Lower leg skin (tissue), 4 donors: ENCODE data around the gene HEATR3. TPM values are rescaled to one million over a fixed set of nuclear protein-coding genes. Genes with fewer than 3 reads are reported as not detected.

Experiments used
- DNase-seq, 2 donors: peaks; one replicate each; pipeline ENCODE4 v3.0.0-alpha.2; 2019; ENCODE audit warnings: low spot score in 2 of 2
- H3K4me3 ChIP-seq: fragments of 200-600 bp; sonication (generic); 2 replicates; pipeline ENCODE4 v1.5.1; 2017; ENCODE audit warnings: mild to moderate bottlenecking, low read depth; ENCODE audit not compliant: poor library complexity, severe bottlenecking
- POLR2A ChIP-seq, 2 donors: fragments of 450-650 bp; IDR thresholded peaks; one replicate each; pipeline ENCODE4 v1.6.1; 2016 to 2017; ENCODE audit warnings: antibody characterized with exemption in 2 of 2, mild to moderate bottlenecking in 1 of 2, moderate library complexity in 1 of 2
- WGBS, 2 donors: methylation state at CpG; one replicate each; pipeline ENCODE4 v1.1.5; 2018; 5-methylcytosine and 5-hydroxymethylcytosine counted together
- intact Hi-C: fragments of 100-400 bp; cut with DNase I; formaldehyde crosslinking; loops from one replicate; pipeline ENCODE4 v1.15.0; 2023; ENCODE audit warnings: low total_unique reads
- total RNA-seq, 4 donors: library from RNA; depleted of rRNA; stranded (reverse); fragments of >200 nt; gene quantifications; one replicate each; pipeline ENCODE4 v1.1.0, GENCODE V29; 2016
- TF ChIP-seq, protein P1 (sequence below), 3 donors: fragments of 450-650 bp; IDR thresholded peaks; one replicate each; pipeline ENCODE4 v1.5.1; 2016; ENCODE audit warnings: antibody characterized with exemption in 3 of 3, mild to moderate bottlenecking in 3 of 3, moderate library complexity in 2 of 3

The HEATR3 gene
- total RNA-seq, 4 donors from 2014 or later = 11.5 to 19.7 (median 12.5) TPM

DNA sequence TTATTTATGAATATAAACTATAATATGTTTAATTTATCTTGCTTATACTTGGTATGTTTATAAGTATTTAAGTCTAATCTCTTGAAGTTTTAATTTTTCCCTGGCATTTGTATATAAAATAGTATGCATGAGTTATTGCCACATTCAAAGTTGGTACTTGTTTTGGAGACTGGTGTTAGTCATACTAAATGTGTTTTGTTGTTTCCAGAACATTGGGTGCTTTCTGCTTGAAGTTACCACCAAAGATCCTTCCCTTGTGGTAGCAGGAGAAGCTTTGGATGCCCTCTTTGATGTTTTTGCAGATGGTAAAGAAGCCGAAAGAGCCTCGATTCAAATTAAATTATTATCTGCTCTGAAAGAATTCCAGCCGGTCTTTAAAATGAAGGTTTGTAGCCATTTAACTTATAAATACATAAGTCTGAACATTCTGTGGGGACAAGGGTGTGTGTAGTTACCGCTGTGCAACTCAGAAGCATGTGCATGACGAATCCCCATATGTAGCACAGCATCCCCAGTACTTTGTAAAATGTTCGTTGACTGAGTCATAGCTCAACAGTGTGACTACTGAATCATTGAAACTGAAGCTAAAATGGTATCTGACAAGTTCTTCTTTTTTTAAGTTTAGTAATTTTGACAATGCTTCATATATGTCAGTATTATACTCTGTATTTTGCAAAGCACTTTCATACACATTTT is 36.4 kb downstream of the HEATR3 start:
- intact Hi-C loops = no loop called here
- TF ChIP-seq, protein P1, sequence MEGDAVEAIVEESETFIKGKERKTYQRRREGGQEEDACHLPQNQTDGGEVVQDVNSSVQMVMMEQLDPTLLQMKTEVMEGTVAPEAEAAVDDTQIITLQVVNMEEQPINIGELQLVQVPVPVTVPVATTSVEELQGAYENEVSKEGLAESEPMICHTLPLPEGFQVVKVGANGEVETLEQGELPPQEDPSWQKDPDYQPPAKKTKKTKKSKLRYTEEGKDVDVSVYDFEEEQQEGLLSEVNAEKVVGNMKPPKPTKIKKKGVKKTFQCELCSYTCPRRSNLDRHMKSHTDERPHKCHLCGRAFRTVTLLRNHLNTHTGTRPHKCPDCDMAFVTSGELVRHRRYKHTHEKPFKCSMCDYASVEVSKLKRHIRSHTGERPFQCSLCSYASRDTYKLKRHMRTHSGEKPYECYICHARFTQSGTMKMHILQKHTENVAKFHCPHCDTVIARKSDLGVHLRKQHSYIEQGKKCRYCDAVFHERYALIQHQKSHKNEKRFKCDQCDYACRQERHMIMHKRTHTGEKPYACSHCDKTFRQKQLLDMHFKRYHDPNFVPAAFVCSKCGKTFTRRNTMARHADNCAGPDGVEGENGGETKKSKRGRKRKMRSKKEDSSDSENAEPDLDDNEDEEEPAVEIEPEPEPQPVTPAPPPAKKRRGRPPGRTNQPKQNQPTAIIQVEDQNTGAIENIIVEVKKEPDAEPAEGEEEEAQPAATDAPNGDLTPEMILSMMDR (IDR thresholded peaks at IDR 0.05) = no peak
- TF ChIP-seq POLR2A (IDR thresholded peaks at IDR 0.05) = no peak
- DNase-seq = no peak
- WGBS, 2 donors = 87 to 92% methylated on average over 6 of the region's 6 CpGs
- no peak overlapping the region for H3K4me3 ChIP-seq

DNA sequence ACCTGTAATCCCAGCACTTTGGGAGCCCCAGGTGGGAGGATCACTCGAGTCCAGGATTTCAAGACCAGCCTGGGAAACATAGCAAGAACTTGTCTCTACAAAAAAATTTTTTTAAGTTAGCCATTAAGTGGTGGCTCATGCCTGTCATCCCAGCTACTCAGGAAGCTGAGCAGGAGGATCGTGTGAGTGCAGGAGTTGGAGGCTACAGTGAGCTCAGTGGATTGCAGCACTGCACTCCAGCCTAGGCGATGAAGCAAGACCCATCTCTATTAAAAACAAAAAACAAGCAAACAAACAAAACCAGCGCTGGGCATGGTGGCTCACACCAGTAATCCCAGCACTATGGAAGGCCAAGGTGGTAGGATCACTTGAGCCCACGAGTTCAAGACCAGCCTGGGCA is 38.0 kb downstream of the HEATR3 start:
- DNase-seq = no peak
- TF ChIP-seq, protein P1 (IDR thresholded peaks at IDR 0.05) = no peak
- no peak for TF ChIP-seq POLR2A (IDR thresholded peaks at IDR 0.05)
- WGBS, 2 donors = 76 to 85% methylated on average over 5 of the region's 5 CpGs

DNA sequence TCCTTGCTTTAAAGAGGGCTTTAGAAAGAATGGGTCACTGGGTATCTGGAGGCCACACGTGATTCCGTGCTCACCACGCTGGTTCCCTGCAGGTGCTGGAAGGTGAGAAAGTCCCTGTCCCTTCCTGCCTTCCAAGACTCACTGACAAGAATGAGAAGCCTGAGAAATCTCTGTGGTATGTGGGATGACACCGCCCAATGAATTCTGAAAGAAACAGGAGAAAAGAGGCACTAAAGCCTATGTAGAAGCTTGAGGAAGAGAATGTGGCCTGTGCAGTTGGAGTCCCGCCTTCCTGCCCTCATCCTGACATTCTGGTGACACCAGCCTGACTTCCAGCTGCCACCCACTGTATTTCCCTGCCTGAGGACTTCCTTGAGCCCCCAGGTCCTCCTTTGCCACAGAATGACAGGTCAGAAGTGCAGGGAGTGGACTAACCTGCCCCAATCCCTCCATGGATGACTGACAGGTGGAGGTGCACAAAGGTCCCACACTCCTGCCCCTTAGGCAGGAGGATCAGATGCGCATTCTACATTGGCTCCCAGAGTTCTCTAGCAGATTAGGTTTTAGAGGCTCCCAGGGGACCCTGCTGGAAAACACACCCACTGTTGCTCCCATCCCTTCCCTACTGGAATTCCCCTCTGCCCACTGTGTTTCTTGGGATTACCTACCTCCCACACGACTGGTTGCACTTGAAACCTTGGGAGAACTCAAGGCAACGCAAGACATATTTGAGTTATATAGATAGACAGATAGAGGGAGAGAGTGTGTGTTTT is 48.8 kb downstream of the HEATR3 start:
- TF ChIP-seq POLR2A (IDR thresholded peaks at IDR 0.05) = no peak
- TF ChIP-seq, protein P1 (IDR thresholded peaks at IDR 0.05) = no peak
- H3K4me3 ChIP-seq = no peak overlapping the region
- intact Hi-C loops = no loop called here
- WGBS, 2 donors = 65 to 74% methylated on average over 8 of the region's 8 CpGs
- peak in 1 of 2 donors; percentile 39 for DNase-seq

More for the DNA sequence above, 38.0 kb downstream of the HEATR3 start:
- intact Hi-C loops = no loop called here
- no peak overlapping the region for H3K4me3 ChIP-seq

DNA sequence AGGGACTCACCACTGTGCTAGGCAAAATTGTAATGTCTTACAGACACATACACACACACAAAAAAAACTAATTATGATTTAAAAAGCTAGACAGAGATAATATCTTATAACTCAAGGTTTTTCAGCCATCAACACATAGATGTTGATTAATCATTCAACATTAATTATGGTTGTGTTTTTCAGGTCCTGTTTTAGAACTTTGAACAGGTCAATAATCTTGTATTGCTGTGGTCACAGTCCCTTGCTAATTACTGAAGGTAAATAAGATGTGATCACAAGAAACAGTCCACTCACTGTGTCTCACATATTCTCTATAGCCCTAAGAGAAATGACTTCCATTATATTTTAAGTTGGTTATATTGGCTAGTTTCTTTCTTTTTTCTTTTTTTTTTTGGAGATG is 54.9 kb downstream of the HEATR3 start:
- DNase-seq = no peak
- no peak overlapping the region for H3K4me3 ChIP-seq
- TF ChIP-seq, protein P1 (IDR thresholded peaks at IDR 0.05) = no peak
- TF ChIP-seq POLR2A (IDR thresholded peaks at IDR 0.05) = no peak
- intact Hi-C loops = no loop called here

DNA sequence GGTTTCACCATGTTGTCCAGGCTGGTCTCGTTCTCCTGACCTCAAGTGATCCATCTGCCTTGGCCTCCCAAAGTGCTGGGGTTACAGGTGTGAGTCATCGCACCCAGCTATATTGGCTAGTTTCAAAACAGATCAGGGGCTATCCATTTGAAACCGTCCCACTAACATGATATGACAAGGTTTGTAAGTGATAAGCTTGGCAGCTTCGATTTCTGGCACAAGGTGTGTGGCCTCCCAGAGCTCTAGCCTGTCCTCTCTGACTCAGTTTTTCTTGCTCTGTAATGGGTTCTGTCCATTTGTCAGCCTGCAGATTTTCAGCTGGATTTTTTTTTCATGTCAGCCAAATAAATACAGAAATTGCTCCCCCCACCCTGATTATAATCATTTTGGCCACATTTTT is 55.5 kb downstream of the HEATR3 start:
- intact Hi-C loops = no loop called here
- DNase-seq = peak in 1 of 2 donors; percentile 29
- no peak for TF ChIP-seq POLR2A (IDR thresholded peaks at IDR 0.05)
- TF ChIP-seq, protein P1 (IDR thresholded peaks at IDR 0.05) = no peak
- H3K4me3 ChIP-seq = no peak overlapping the region
- 82 to 85% methylated on average over 4 of the region's 4 CpGs for WGBS, 2 donors
